Peyer's patch (tissue), 4 donors: Measurements from ENCODE around the gene HRAS.

Experiments
- CTCF ChIP-seq, 6 experiments: fragments of 450-650 bp in 4 of 6; fragments of 200-600 bp in 2 of 6; sonication (generic) in 1 of 6; IDR thresholded peaks; one replicate each; pipeline ENCODE4 v1.5.1; 2017 to 2019; ENCODE audit warnings: antibody characterized with exemption in 6 of 6, mild to moderate bottlenecking in 3 of 6, moderate library complexity in 1 of 6
- POLR2A ChIP-seq, 2 donors: fragments of 450-650 bp; IDR thresholded peaks; one replicate each; pipeline ENCODE4 v1.5.1; 2017; ENCODE audit warnings: antibody characterized with exemption in 2 of 2, mild to moderate bottlenecking in 2 of 2, moderate library complexity in 2 of 2

GRCh38 chr11:514606-515005, 20.8 kb downstream of the HRAS start:
- TF ChIP-seq CTCF (IDR thresholded peaks at IDR 0.05) (no peak), POLR2A (IDR thresholded peaks at IDR 0.05) (no peak)
